ENCODE measurements around the gene IKZF3.

IKZF3 gene

DNA sequence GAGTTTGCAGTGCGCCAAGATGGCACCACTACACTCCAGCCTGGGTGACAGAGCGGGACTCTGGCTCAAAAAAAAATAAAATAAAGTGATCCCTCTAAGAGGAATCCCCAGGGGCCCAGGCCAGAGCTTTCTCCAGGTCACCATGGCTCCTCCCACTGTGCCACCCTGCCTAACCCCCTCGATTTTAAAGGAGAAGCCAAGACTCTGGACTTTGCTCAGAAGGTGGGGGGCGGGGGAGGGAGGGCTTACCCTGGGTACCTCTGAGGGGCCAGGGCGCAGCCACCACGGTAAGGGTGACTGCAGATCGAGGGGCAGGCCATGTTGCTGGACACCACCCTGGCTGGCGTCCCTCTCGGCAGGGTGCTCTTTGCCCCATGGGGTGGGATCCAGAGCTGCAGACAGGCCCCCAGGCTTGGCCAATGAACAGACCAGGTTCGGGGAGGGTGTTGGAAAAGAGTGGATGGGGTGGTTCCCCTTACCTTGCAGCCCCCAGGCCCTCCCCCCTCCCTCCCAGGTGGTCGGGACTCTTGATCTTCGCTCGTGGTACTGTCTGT, 126.8 kb downstream of the IKZF3 start:
- Mint-ChIP-seq H3K36me3 (ENCODE audit: low read depth) (no peaks in the 10 kb centered on the region), H3K4me3 (peak overlapping the region; percentile 70 to 84 (median 77)), H3K27ac (peak overlapping the region; percentile 62 to 92 (median 84)), H3K4me1 (peaks cover 20% of the 10 kb centered on the region), H3K27me3 (ENCODE audit: low read depth) (peaks cover 61% of the 10 kb centered on the region), H3K9me3 (no peaks in the 10 kb centered on the region)
- TF ChIP-seq, protein P1, sequence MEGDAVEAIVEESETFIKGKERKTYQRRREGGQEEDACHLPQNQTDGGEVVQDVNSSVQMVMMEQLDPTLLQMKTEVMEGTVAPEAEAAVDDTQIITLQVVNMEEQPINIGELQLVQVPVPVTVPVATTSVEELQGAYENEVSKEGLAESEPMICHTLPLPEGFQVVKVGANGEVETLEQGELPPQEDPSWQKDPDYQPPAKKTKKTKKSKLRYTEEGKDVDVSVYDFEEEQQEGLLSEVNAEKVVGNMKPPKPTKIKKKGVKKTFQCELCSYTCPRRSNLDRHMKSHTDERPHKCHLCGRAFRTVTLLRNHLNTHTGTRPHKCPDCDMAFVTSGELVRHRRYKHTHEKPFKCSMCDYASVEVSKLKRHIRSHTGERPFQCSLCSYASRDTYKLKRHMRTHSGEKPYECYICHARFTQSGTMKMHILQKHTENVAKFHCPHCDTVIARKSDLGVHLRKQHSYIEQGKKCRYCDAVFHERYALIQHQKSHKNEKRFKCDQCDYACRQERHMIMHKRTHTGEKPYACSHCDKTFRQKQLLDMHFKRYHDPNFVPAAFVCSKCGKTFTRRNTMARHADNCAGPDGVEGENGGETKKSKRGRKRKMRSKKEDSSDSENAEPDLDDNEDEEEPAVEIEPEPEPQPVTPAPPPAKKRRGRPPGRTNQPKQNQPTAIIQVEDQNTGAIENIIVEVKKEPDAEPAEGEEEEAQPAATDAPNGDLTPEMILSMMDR (IDR thresholded peaks at IDR 0.05; ENCODE audit: unreplicated experiment in 3 of 3): no peak

DNA sequence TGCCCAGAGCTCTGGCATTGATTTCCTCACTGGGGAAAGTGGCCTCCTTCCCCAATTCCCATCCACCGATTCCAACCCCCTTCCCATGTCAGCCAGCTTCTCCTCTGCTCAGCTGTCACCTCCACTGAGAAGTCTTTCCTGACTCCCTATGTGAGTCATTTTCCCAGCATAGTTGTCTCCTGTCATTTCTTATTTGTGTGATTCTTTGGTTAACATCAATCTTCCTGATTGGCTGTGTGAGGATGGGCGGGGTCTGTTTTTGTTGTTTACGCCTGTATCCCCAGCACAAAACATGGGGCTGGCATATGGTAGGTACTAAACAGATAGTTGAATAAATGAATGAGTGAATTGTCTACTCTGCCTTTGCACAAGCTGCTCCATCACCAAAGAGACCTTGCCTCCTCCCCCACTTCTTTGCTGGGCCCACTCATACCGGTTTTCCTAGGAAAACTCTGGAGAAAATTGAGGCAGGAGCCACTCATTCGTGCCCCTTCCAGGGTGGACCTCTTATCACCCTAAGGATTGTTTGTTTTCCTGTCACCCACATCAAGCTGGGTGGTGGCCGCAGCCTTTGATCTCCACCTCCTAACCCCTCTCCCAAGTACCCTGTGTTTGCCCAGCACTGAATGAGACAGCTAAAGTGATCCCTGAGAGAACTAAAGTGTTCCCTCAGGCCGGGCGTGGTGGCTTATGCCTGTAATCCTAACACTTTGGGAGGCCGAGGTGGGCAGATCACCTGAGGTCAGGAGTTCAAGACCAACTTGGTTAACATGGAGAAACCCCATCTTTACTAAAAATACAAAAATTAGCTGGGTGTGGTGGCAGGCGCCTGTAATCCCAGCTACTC, 127.6 kb downstream of the IKZF3 start:
- Mint-ChIP-seq H3K4me3 (peak overlapping the region in 2 of 3 experiments; percentile 40 to 52), H3K27me3 (ENCODE audit: low read depth) (peaks cover 60% of the 10 kb centered on the region), H3K4me1 (peaks cover 20% of the 10 kb centered on the region), H3K9me3 (no peaks in the 10 kb centered on the region), H3K36me3 (ENCODE audit: low read depth) (no peaks in the 10 kb centered on the region), H3K27ac (peak overlapping the region in 1 of 3 experiments; percentile 74)
- TF ChIP-seq, protein P1 (IDR thresholded peaks at IDR 0.05; ENCODE audit: unreplicated experiment in 3 of 3): no peak

DNA sequence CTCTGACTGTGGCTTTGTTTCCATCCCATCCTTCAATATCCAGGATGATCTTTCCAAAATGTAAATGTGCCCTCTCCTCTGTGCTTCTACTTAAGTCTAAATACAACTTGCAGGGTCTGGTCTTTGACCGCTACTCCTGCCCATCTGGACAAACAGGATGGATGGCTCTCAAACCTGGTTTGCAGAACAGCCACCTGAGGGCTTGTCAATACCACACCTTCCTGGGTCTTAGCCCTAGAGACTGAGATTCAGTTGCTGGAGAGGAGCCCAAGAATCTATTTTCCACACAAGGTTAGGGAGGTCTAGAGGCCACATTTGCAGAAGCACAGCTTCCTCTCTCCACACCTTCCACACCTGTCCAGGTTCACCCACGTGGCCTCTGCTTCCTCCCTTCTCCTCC, 128.2 kb downstream of the IKZF3 start:
- no peaks in the 10 kb centered on the region for H3K36me3 Mint-ChIP-seq (ENCODE audit: low read depth)
- peaks cover 17% of the 10 kb centered on the region for H3K4me1 Mint-ChIP-seq
- TF ChIP-seq, protein P1 (IDR thresholded peaks at IDR 0.05; ENCODE audit: unreplicated experiment in 3 of 3): no peak
- H3K27me3 Mint-ChIP-seq (ENCODE audit: low read depth): peaks cover 53% of the 10 kb centered on the region
- no peaks in the 10 kb centered on the region for H3K9me3 Mint-ChIP-seq
- H3K27ac Mint-ChIP-seq: peak overlapping the region in 2 of 3 experiments; percentile 28 to 34
- H3K4me3 Mint-ChIP-seq: peak overlapping the region in 1 of 3 experiments; percentile 11

DNA sequence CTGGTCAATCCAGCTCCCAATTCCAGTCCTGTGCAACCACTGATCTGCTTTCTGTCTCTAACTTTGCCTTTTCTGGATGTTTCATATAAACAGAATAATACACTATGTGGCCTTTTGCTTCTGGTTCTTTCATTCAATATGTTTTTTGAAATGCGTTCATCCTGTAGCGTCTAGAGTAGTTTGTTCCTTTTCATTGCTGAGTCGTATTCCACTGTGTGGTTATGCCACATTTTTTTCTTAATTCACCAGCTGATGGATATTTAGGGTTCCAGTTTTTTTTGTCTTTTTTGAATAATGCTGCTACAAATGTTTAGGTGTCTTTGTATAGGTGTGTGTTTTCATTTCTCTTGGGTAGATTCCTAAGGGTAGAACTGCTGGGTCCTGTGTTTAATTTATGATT, 131.5 kb downstream of the IKZF3 start:
- Mint-ChIP-seq H3K4me1 (peaks cover 14% of the 10 kb centered on the region), H3K36me3 (ENCODE audit: low read depth) (peaks cover 3% of the 10 kb centered on the region), H3K9me3 (no peaks in the 10 kb centered on the region), H3K27me3 (ENCODE audit: low read depth) (peaks cover 22% of the 10 kb centered on the region), H3K27ac (no peak overlapping the region), H3K4me3 (peak overlapping the region; percentile 56 to 78 (median 77))
- TF ChIP-seq, protein P1 (IDR thresholded peaks at IDR 0.05; ENCODE audit: unreplicated experiment in 3 of 3): no peak

DNA sequence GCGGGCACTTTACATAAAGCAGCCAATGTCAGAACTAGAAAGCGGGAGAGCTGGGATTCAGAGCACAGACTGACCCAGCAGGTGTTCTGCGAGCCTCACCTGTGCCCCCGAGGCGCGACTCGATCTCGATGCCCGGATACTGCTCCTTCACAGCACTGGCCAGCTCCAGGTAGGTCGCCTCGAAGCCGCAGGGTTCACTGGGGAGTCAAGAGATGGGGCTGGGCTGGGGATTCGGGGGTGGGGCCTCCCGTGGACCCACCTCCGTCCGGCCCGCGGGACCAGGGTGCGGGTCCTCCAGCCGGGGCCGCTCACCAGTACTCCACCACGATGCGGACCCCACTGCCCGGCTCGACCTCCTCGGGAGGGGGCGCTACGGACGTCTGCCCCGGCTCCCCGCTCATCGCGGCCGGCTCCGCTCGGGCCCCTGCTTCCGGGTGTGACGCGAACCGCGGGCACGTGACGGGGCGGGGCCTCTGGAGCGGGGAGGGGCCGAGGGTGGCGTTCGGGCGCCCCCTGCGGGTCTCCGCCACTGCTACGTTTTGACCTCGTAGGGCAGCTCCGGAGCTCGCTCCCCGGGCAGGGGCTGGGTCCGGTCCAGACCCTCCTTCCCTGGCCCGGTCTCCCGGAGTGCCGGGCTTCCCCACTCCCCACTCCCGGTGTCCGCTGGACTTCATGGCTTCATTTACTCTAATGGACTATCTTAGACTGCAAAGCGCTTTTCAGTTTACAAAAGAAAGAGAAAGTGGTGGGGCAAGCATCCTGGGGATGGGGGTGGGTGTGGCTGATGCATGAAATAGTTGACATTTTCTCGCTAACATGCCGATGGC, 133.8 kb downstream of the IKZF3 start, which contains the start of gene MIEN1:
Gene MIEN1, minus strand, starts transcription at position 438 of the 827 bp plus-strand sequence. Its CDS starts 37 bp downstream, at position 401.
- H3K27ac Mint-ChIP-seq: peak within 1 kb of the TSS; percentile 59 to 83 (median 80)
- peaks cover 17% of the 10 kb centered on the region for H3K36me3 Mint-ChIP-seq (ENCODE audit: low read depth)
- H3K4me1 Mint-ChIP-seq: peaks cover 14% of the 10 kb centered on the region
- TF ChIP-seq, protein P1 (IDR thresholded peaks at IDR 0.05; ENCODE audit: unreplicated experiment in 3 of 3): peak; percentile 88 to 97 (median 90)
- H3K9me3 Mint-ChIP-seq: no peaks in the 10 kb centered on the region
- H3K4me3 Mint-ChIP-seq: peak within 1 kb of the TSS; percentile 86 to 93 (median 92)
- H3K27me3 Mint-ChIP-seq (ENCODE audit: low read depth): no peaks in the 10 kb centered on the region

Measured in nephron (organoid).